ENCODE data around the gene NTPCR.

The NTPCR gene

DNA sequence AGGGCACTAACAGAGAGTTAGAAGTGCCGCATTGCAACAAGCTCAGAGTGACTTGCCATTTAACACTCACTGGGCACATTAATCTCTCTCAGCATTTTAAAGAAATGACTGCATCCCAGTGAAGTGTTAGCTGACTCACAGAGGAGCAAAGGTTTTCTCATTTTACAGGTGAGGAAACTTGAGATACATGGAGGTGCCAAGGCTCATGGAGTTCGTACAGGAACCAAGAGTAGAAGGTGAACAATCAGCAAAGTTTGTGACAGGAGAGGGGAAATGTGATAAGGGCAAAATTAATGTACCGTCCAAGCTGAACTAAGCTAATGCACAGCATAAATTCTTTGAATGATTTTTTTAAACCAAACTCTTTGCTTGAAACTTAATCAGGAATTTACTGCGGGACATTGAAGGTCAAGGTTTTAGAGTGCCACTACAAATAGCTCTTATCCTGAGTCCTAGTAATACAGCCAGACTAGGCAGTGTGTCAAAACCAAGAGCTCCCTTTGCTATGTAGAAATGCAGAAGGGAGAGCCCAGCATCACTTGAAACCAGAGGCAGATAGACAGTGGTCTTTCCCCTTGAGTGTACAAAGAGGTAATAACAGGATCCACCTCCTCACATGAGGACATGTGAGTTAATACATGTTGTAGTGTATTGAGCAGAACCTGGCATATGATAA lies 22.4 kb upstream of the NTPCR start:
- DNase-seq = no peak

- no peak for DNase-seq
These were observed 17.7 kb upstream of the NTPCR start for GRCh38 chr1:232932486-232933425.

DNA sequence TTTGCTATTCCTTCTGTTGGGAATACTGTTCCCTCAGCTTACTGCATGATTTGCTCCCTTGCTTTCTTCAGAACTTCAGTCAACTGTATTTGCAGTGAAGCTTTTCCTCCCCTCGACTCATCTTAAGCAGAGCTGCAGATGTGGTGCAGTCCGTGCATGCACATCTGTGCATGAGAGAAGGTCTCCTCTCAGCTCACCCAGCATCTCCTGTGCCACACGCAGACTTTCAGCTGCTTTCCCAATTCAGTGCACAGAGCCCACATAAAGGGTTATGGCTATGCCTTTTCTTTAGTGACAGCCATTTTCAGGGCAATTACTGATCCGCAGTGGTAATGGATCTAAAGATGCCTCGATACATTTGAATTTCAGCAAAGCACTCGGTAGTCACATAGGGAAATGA lies 13.5 kb upstream of the NTPCR start:
- no peak for DNase-seq

DNA sequence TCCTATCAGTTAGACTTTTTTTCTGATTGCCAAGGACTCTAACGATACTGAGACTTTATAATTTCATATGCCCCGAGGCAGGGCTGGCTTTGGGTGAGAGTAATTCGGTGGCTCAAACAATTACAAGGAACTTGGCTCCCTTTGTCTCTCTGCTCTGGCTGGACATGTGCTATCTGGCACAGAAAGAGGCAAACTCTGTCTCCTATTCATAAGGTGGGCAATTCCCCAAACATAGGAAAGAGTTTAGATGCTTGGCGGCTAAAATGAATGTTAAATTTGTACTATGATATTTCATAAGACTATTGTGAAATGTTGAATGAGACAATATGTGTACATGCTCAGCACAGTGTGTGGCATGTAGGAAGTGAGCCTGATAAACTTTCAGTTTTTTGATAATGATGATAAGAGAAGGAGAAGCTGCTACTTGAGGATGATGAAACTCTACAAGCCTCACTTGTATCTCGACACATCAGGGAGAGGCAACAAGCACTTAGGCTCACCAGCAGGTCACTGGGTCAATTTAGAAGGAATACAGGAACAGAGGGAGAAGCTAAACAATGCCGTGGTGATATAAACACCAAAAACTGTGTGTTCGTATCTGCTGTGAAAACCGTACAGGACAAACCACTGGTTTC lies 12.6 kb upstream of the NTPCR start:
- no peak for DNase-seq

- no peak for DNase-seq
These were observed 11.5 kb upstream of the NTPCR start for GRCh38 chr1:232938926-232939325.

- no peak for DNase-seq
These were observed 10.7 kb upstream of the NTPCR start for GRCh38 chr1:232939748-232940147.

DNA sequence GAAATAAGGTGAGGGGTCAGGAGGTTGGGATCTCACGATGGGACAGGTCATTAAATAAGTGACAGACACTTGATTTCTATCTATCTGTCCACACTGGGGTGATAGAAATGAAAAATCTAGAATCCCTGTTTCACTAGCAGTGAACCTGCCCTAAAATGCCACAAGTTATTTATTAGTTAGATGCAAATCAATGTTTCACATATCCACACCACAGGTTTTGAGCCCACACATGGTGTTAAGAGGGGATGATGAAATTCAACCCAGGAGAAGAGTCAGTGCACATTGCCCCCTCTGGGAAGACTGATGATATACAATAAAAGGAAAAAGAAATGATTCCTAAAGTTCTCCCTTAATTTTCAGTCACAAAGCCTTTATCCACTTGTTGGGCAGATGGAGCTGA lies 10.1 kb upstream of the NTPCR start:
- no peak for DNase-seq

- no peak for DNase-seq
These were observed 7.8 kb upstream of the NTPCR start for GRCh38 chr1:232942413-232943294.

DNA sequence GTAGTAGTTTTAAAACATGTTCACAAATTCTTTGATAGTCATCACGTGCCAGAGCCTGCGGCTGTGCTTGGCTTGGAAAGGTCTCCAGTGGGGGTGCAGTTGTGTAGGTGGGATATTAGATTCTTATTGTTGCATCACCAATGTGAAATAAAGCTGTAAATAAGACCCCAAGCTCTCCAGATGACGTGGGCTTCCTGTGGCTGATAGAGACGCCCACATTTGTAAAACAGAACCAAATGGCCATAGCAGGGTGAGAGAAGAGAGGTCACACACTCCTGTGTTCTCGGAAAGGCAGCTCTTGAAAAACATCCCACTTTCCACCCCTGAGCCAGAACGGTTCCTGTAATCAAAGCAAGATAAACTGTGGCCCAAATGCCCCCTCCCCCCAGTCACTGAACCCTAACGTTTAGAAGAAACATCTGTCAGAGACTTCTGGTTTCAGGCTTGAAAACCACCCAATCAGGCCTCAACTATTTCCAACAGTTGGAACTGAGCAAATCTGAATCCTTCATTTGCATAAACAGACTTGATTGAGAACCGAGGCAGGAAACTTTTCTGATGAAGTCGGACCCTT lies 6.6 kb upstream of the NTPCR start:
- DNase-seq = no peak

DNA sequence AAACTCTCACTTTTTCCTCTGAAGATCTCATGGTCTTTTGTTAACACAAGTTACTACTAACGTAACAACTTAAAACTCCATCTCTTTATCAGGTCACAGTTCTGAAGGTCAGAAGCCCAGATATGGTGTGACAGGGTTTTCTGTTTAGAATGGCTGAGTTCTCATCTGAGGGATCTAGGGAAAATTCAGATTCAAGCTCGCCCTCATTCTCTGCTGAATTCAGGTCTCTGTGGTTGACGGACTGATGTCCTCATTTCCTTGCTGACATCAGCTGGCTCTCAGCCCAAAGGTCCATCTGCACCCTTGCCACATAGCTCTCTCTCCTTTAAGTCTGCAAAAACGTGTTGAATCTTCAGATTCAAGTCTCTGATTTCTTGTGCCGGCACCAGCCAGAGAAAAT lies 6.1 kb upstream of the NTPCR start:
- no peak for DNase-seq

- no peak for DNase-seq
These were observed 695 bp upstream of the NTPCR start for GRCh38 chr1:232949636-232950196.

- peak; percentile 70 for DNase-seq
These were observed 769 bp downstream of the NTPCR start for GRCh38 chr1:232951180-232951579.

GRCh38 chr1:232951605-232952004 lies 1.2 kb downstream of the NTPCR start:
- no peak for DNase-seq

GRCh38 chr1:232952514-232953499 lies 2.4 kb downstream of the NTPCR start:
- DNase-seq = peak; percentile 88

- DNase-seq = no peak
These were observed 4.4 kb downstream of the NTPCR start for GRCh38 chr1:232954594-232955365.

GRCh38 chr1:232956081-232956480 lies 5.7 kb downstream of the NTPCR start:
- no peak for DNase-seq

DNA sequence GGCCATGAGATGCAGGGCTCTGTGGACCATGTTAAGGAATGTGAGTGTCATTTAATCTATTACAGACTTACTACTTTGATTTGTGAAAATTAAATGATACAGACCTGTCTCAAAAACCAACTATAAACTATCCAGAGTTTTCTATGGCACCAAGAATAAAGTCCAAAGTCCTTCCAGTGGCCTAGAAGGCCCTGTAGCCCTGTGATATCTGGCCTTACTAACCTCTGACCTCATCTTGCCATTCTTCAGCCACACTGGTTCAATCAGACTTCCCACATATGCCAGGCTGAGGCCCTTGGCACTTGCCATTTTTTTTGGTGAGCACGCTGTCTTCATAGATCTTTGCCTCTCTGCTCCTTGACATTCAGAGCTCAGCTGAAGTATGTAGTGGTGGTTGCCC lies 7.7 kb downstream of the NTPCR start:
- no peak for DNase-seq

- DNase-seq = peak; percentile 8
These were observed 12.6 kb downstream of the NTPCR start for GRCh38 chr1:232962761-232963745.

- no peak for DNase-seq
These were observed 14.2 kb downstream of the NTPCR start for GRCh38 chr1:232964601-232965000.

Data from islet precursor cell (in vitro differentiated cells).